Suprapubic skin (tissue), 4 donors: ENCODE results near the gene LPGAT1. TPM values are rescaled to one million over a fixed set of nuclear protein-coding genes. Genes with fewer than 3 reads are reported as not detected.

Source experiments
- DNase-seq, 2 donors: peaks; one replicate each; pipeline ENCODE4 v3.0.0-alpha.2; 2019; ENCODE audit warnings: low spot score in 2 of 2
- H3K27ac ChIP-seq: fragments of 200-600 bp; sonication (generic); one replicate; pipeline ENCODE4 v1.5.1; 2019
- H3K27me3 ChIP-seq: fragments of 200-600 bp; sonication (generic); one replicate; pipeline ENCODE4 v1.5.1; 2019
- H3K36me3 ChIP-seq: fragments of 200-600 bp; sonication (generic); one replicate; pipeline ENCODE4 v1.5.1; 2019
- H3K4me1 ChIP-seq: fragments of 200-600 bp; sonication (generic); one replicate; pipeline ENCODE4 v1.5.1; 2019
- H3K4me3 ChIP-seq: fragments of 200-600 bp; sonication (generic); one replicate; pipeline ENCODE4 v1.5.1; 2019; ENCODE audit warnings: mild to moderate bottlenecking
- H3K9me3 ChIP-seq: fragments of 200-600 bp; sonication (generic); one replicate; pipeline ENCODE4 v1.5.1; 2019
- CTCF ChIP-seq, 2 donors: fragments of 200-600 bp in 1 of 2; fragments of 450-650 bp in 1 of 2; sonication (generic) in 1 of 2; IDR thresholded peaks; one replicate each; pipeline ENCODE4 v1.5.1; 2016 to 2019; ENCODE audit warnings: antibody characterized with exemption in 2 of 2, mild to moderate bottlenecking in 1 of 2, moderate library complexity in 1 of 2
- EP300 ChIP-seq: sonication (generic); formaldehyde crosslinking; IDR thresholded peaks from one replicate; pipeline ENCODE4 v1.6.1; 2017; ENCODE audit warnings: antibody characterized with exemption
- POLR2A ChIP-seq, 2 donors: fragments of 450-650 bp; IDR thresholded peaks; one replicate each; pipeline ENCODE4 v1.6.1; 2017; ENCODE audit warnings: antibody characterized with exemption in 2 of 2, mild to moderate bottlenecking in 2 of 2, moderate library complexity in 2 of 2
- POLR2AphosphoS5 ChIP-seq, 3 donors: sonication (generic); formaldehyde crosslinking; IDR thresholded peaks; one replicate each; pipeline ENCODE4 v1.6.1; 2017; ENCODE audit warnings: antibody characterized with exemption in 3 of 3
- WGBS: methylation state at CpG from one replicate; pipeline ENCODE4 v1.1.5; 2018; 5-methylcytosine and 5-hydroxymethylcytosine counted together
- total RNA-seq, 4 donors: library from RNA; depleted of rRNA; stranded (reverse); fragments of >200 nt; gene quantifications; one replicate each; pipeline ENCODE4 v1.1.0, GENCODE V29; 2016

LPGAT1 gene
- total RNA-seq, 4 donors from 2014 or later: 15.8 to 26.2 (median 18.2) TPM

DNA sequence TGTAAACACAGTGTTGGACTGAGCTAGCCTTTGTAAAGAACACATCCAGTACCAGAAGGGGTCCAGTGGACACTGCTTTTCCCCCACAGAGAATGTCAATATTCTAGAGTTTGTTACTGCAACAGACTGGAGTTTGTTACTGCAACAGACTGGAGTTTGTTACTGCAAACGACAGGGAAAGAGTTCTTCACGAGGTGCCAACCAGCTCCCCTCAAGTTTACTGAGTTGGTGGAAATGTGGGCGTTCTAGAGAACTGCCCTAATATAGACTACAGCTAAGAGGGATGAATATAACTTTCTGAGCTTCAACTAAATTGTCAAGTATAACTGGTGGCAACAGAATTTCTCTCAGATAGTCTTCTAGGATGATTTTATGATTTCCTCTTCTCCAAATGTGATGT lies 81.3 kb downstream of the LPGAT1 start:
- WGBS: 80% methylated on average over 3 of the region's 3 CpGs
- Histone ChIP-seq H3K9me3 (no peaks in the 10 kb centered on the region), H3K4me3 (no peak overlapping the region), H3K27ac (no peak overlapping the region), H3K36me3 (peaks cover 20% of the 10 kb centered on the region), H3K4me1 (no peaks in the 10 kb centered on the region), H3K27me3 (no peaks in the 10 kb centered on the region)
- TF ChIP-seq CTCF (IDR thresholded peaks at IDR 0.05) (no peak), POLR2A (IDR thresholded peaks at IDR 0.05) (no peak)
- no peak for DNase-seq

DNA sequence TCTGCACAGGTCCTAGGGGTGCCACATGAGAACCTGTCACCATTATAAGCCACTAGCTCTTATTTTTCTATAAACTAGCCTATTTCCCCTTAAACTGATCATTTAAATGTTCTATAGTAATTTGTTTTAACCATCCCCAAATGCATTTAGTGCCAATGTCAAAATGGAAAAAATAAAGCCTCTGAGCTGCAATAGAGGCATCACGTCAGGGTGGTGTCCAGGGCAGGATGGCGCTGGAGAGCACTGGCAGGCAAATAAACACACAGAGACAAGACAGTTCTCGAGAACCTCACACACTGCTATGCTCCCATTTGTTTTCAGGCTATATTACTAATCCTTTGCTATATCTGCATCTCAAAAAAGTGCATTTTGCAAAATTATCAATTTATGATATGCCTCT lies 81.8 kb downstream of the LPGAT1 start:
- Histone ChIP-seq H3K4me3 (no peak overlapping the region), H3K27me3 (no peaks in the 10 kb centered on the region), H3K36me3 (peaks cover 20% of the 10 kb centered on the region), H3K4me1 (no peaks in the 10 kb centered on the region), H3K27ac (no peak overlapping the region), H3K9me3 (no peaks in the 10 kb centered on the region)
- WGBS: 98% methylated on average over 3 of the region's 3 CpGs
- no peak for DNase-seq
- TF ChIP-seq CTCF (IDR thresholded peaks at IDR 0.05): no peak
- no peak for TF ChIP-seq EP300
- TF ChIP-seq POLR2AphosphoS5 (IDR thresholded peaks at IDR 0.05): no peak
- no peak for TF ChIP-seq POLR2A (IDR thresholded peaks at IDR 0.05)

- no peaks in the 10 kb centered on the region for H3K9me3 ChIP-seq
- 76% methylated on average over 4 of the region's 4 CpGs for WGBS
- no peak for DNase-seq
- H3K36me3 ChIP-seq: peaks cover 3% of the 10 kb centered on the region
- H3K4me1 ChIP-seq: no peaks in the 10 kb centered on the region
- H3K4me3 ChIP-seq: no peak overlapping the region
- no peak overlapping the region for H3K27ac ChIP-seq
- H3K27me3 ChIP-seq: no peaks in the 10 kb centered on the region
- TF ChIP-seq CTCF (IDR thresholded peaks at IDR 0.05) (no peak), POLR2A (IDR thresholded peaks at IDR 0.05) (no peak), POLR2AphosphoS5 (IDR thresholded peaks at IDR 0.05) (no peak), EP300 (no peak)
Observed at GRCh38 chr1:211742889-211743529, 87.6 kb downstream of the LPGAT1 start.

DNA sequence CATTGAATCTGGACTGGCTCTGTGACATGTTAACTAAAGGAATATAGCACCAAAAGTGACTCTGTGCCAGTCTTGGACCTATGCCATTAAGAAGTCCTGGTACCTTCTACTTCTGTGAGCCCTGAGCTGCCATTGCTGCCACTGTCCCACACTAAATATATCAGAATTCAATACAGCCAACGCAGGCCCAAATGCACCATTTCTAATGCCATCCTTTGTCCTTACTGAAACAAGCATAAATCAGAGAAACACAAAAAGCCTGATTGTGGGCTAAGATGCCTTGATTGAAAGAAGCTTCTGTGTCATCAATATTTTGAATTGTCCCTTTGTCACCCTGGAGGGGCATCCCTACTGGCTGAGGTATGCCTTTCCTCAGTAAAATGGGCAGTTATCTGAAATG lies 88.3 kb downstream of the LPGAT1 start:
- Histone ChIP-seq H3K27me3 (no peaks in the 10 kb centered on the region), H3K4me1 (no peaks in the 10 kb centered on the region), H3K9me3 (no peaks in the 10 kb centered on the region), H3K36me3 (peaks cover under 1% of the 10 kb centered on the region), H3K4me3 (no peak overlapping the region), H3K27ac (no peak overlapping the region)
- TF ChIP-seq POLR2A (IDR thresholded peaks at IDR 0.05) (no peak), CTCF (IDR thresholded peaks at IDR 0.05) (no peak), EP300 (no peak), POLR2AphosphoS5 (IDR thresholded peaks at IDR 0.05) (no peak)
- no peak for DNase-seq
- WGBS: 100% methylated on average over 1 of the region's 1 CpG

DNA sequence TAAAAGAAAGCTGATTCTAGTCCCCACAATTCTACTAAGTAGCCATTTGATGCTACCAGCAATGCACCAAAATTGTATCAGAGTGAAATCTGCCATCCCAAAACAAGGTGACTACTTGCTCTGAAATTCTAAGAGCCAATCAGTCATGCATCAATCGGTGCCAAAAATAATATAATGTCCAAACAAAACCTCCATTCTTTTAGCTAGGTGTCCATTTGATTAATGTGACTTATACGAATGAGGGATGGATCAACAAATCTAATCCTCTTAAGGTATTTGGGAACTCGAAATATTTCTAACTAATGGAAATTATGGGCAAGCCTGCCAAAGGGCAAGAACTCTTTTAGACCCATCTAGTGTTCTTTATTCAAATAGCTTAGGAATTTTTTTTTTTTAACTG lies 88.8 kb downstream of the LPGAT1 start:
- no peak overlapping the region for H3K4me3 ChIP-seq
- H3K27me3 ChIP-seq: no peaks in the 10 kb centered on the region
- no peak for TF ChIP-seq POLR2AphosphoS5 (IDR thresholded peaks at IDR 0.05)
- no peak for TF ChIP-seq EP300
- no peak for TF ChIP-seq CTCF (IDR thresholded peaks at IDR 0.05)
- no peak for TF ChIP-seq POLR2A (IDR thresholded peaks at IDR 0.05)
- DNase-seq: no peak
- H3K4me1 ChIP-seq: no peaks in the 10 kb centered on the region
- H3K27ac ChIP-seq: no peak overlapping the region
- WGBS: 78% methylated on average over 3 of the region's 3 CpGs
- H3K9me3 ChIP-seq: no peaks in the 10 kb centered on the region
- no peaks in the 10 kb centered on the region for H3K36me3 ChIP-seq
